T follicular helper cell (primary cell): ENCODE measurements around the gene MITF.

Experiments used
- DNase-seq: peaks from one replicate; pipeline ENCODE4 v3.0.0-alpha.2; 2020; ENCODE audit warnings: low read depth

MITF gene

DNA sequence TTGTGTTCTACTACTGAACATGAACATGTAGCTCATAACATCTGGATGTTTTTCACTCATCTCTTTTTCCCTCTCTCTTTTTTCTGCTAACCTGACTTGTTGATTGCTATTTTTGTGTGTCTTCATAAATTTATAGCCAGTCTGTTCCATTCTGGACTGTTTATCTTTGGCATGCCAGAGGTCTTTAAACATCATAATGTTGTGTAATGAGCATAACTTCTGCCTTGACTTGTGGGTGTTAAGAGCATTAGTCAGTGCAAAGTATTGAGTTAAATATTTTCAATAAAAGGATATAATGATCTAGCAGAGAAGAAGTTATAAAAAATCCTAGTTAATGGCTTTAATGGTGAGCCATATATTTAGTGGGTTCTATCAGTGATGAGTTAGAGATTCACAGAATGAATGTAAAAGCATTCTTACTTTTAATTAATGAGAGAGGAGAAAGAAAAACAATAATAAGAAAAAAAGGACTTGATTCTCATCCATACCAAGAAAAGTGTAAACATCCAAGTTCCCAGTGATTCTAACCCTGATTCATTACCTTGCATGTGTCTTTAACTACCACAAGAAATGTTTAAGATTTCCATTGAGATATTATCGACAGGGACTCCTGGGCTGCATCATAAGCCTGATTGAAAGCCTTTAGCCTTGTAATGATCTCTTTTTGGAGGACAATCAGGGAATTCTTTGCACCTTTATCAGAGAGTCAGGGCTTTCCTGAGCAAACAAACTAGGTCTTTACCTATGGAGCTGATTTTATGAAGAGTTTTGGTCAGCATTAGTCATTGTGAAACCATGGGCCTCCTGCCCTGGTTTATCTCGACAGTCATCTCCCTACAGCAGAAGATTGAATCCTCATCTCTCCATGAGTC, 22.9 kb downstream of the MITF start:
- DNase-seq: no peak

DNA sequence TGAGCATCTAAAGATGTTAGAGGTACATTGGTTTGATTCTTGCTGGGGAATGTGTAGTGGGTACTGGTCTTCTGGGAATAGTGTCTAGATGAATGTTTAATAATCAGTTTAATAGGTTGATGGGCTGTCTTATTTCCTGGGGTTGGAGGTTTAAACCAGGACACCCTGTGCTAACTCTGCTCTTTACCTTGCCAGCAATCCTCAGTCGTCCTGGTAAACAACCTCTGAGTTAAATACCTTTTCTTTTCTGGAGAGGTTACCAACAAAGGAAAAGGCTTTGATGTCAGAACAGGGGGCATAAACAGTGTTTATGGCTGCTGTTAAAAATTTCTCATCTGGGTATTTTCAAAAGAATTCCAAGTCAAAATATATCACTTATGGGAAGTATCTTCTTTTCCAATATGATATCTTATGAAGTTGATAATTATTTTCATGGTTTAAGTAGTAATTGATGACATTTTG, 23.5 kb downstream of the MITF start:
- no peak for DNase-seq

DNA sequence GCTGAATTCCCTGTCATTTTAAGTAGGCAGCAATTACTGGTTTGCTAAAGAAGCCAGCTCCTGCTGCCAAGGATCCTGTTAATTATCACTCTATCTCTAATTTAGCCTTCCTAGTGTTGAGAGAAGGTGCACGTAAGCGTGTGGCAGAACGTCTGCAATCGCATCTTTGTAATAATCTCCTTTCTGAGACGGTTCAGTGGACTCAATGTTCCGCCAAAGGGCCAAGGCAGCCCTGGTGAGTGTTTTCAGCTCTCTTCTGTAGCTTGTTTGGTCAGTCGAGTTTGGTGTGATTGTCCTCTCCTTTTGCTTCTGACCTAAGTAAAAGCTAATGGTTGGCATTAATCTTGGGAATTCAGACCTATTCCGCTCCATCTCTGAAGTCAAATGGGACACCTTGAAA, 24.2 kb downstream of the MITF start:
- DNase-seq: no peak

DNA sequence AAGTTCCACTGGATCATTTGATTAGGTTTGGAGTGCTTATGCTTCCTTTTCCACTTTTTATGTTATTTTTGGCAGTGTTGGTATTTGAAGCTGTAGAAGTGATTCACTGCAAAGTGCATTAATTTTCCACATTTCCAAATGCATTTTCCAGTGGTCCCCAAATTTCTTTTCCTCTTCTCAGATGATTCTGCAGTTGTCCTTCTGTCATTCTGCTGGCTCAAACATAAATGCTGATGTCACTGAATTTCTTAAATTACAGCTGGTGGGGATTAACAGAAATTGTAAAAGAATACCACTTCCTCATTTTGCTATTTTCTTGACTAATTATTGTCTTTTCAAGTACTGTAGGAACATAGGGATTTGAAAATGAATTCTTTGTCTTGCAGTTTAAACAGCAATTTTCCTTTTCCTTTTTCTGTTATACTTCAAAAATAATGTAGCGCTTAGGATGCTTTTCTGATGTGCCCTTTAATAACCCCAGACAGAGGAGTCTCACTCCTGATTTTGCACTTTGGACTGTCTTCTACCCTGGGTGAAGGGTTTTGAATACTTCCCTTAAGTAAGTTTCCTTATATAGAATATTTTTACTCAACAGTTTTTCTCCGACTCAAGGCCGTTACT, 25.0 kb downstream of the MITF start:
- DNase-seq: no peak

- DNase-seq: no peak
These were observed 25.6 kb downstream of the MITF start for GRCh38 chr3:69764861-69765260.

DNA sequence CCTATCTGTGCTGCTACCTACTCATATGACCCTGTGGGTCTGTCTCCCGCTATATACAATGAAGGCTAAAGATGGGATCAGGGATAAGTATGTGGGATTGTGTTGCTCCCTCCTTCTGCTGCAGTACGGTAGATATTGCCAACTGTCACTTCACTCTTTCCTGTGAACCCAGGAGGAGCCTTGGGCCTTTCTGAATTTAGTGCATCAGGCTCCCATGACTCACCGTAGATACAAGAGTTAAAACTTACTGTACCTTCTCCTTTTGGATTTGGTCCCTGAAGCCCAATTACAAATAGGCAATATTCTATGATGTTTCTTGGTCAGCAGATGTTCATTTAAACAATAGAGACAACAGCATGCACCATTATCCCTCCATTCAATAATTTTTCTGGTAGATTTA, 27.4 kb downstream of the MITF start:
- DNase-seq: no peak

DNA sequence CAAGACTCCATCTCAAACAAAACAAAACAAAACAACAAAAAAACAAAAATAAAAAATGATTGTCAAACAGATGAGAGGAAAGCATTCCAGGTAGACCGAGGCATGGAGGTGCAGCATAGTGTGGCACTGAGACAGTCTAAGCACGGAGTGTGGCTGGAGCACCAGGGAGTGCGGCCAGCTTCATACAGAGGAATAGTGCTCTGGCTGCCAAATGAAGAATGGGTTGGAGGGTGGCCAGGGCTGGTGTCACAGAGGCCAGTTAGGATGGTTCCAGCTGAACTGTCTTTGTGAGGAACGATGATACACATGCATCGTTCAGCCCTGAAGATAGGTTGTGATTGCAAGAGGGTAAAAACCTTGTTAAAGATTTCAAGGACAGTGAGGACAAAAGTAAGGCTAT, 28.3 kb downstream of the MITF start:
- no peak for DNase-seq

- no peak for DNase-seq
These were observed 29.2 kb downstream of the MITF start for GRCh38 chr3:69768438-69768837.

DNA sequence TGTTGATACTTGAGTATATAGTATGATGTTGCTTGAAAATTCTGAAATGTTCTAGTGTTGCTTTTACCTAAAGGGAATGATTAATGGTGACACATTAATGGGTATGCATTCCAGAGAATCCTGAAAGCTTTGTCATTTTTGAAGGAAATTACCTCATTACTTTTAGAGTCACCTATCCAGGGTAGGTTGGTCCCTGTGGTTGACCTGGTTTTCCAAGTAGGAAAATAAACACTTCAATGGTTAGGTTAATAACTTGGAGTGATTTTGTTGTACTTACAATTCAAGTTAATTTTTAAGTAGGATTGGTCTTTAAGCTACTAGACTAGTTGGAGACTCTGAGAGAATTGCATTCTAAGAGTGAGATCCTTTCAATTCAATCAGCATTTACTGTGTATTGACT, 31.0 kb downstream of the MITF start:
- no peak for DNase-seq

DNA sequence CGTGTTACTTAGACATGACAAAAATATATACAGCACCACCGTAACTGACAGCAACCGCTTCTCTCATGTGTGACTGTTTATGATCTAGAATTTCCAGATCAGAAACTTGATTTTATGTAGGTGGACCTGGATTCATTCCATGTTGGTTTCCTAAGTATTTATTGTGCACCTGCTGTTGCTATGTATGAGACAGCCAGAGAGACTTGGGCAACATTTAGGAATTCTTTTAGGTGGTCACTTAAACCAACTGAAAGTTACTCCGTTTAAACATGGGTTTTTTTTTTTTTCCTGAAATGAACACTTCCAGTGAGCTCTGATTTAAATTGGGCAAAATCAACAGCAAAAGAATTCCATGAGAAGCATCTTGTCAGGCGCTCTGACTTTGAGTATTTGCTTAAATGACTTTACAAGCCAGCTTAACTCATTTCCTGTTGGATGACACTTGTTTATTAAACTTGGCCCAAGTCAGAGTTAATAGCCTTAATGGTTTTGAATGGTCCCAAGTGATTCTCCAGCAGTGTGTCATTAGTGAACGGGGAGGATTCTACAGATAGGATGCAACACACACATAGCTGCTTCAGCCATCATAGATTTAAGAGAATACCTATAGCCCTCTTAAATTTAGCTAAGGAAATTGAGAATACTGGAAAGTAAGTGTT, 31.8 kb downstream of the MITF start:
- no peak for DNase-seq

DNA sequence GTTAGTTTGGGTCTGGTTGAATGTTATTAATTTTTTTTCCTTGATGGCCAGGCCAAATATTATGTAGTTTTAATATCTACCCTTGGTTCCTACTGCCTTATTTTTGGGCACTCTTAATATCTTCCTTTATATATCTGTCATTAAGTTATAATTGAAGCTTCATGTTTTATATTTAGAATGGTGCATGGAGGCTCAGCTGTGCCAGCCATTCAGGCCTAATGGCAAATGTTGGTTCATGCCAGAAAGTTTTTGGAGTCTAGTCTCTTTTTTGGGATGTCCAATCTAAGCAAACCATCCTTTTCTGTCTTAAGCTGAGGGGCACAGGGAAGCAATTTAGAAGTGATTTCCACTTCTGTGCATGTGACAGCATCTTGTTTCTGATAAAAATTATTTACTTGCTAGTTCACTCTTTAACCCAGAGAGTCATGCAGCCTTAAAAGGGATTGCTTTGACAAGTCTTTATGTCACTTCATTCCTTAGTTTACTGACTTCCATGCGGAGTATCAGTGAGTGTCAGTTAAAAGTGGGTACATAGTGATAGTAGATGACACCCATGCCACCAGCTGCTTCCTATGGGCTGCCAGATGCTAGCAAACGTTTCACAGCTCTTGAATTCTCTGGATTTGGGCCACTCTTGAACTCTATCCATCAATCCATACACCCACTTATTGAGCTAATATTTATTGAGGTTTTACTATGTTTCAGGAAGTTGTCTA, 33.0 kb downstream of the MITF start:
- DNase-seq: no peak

GRCh38 chr3:69774029-69774428, 34.8 kb downstream of the MITF start:
- no peak for DNase-seq

DNA sequence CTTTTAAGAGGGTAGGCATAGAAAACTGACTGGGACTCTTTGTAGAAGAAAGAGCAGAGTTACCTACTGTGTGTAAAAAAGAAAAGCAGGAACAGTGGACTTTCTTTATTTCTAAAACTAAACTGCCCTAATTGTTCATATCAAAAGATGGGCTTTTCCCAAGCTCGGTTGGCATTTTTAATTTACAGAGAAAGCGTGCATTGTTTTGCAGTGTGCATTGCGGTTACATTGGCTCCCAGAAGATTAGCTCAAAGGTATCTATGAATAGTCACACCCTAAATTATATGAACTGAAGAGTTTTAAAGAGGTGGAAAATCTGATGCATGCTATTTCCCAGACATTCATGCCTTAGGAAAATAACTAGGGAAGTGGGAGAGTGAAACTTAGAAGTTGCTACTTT, 36.5 kb downstream of the MITF start:
- no peak for DNase-seq

GRCh38 chr3:69776289-69776688, 37.0 kb downstream of the MITF start:
- no peak for DNase-seq

DNA sequence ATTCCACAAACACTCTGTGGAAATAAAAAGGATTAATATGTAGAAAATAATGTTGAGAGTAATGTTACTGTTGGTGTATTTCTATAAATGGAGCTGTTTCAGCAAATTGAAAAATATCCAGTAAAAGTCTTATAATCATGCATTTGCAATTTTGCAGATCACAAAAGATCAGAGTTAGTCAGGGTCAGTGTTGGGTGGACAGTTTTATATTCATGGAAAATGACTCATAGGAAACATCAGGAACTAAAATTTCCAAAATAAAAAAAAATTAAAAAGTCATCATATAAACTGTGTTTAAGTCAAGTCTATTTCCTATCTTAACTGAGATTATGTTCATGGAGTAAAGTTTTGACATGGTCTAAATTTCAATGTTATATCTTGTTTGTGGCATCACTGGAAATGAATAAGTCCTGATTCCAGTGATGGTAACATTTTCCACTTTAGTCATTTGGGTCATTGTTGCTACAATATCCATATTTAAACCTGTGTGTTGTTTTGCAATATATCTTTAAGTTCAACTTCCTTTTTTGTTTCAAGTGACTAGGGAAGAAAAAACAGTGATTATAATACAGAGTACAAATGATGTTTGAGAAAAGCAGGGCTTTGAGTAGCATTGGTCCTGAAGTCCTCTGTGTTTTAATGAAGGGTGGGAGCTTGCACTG, 37.8 kb downstream of the MITF start:
- DNase-seq: no peak

- DNase-seq: no peak
These were observed 38.3 kb downstream of the MITF start for GRCh38 chr3:69777582-69777967.

GRCh38 chr3:69781593-69781992, 42.3 kb downstream of the MITF start:
- DNase-seq: no peak

DNA sequence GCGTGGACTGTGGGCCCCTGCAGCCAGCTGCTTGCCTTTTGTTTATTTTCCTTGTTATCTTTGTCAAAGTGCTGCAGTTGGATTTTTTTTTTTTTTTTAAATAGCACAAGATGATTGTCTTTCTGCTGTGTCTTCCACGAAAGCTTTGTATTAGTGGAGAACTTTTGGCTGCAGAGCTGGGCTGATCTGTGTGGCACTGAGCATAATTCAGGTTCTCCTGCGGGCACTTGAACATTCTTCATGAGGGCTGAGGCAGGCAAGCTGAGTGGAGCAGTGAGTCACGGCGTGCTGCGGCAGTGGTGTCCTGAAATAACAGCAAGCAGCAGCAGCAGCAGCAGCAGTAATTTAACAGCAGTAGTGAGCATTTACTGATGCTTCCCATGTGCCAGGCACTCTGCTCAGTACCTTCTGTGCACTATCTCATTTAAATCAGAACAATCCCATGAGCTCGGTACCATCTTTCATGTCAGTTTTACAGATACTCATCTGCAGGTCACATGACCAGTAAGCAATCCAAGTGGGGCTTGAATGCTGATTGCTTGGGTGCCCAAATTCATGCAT, 45.8 kb downstream of the MITF start:
- no peak for DNase-seq

DNA sequence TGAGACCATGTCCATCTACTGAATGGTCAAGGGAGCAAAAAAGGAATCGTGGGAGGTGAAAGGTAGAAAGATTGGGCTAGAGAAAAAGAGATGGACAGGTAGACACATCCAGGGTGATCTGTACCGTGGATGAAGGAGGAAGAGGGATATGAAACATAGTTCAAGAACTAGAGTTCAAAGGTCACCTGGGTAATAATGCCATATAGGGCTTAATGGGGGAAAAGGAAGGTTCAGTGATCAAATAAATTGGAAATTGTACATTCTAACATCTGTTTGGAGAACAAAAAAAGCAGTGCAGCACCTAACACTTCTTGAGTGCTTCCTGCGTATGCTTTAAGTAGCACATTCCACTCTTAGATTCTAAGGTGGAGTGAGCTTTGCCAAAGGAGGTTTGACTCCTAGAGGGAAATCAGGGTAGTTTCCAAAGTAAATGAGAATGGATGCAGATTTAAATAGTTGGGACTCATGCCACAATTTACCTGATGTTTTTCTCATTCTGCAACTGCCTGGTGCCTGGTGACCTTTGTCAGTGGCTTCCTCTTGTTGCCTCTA, 46.6 kb downstream of the MITF start:
- DNase-seq: no peak

DNA sequence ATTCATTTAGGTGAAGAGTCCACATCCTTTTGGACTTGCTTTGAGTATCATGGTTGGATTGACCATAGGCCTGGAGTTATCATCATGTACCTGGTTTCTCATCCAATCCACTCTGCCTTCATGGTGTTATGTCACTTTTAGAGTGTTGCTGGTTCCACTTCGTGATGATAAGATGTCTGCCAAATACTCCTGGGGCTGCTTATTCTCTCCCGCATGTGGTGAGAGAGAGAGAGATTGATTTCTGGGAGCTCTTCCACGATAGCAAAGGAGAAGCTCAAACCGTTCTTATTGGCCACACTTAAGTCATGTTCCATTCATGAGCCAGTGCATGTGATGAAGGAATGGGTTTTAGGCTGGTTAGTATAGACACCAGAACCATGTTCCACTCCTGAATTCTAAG, 47.6 kb downstream of the MITF start:
- no peak for DNase-seq
